ENCODE measurements around the gene NPSR1.
"Not testable (repeated sequence)": the region's sequence is repeated elsewhere in the genome, so short reads cannot be mapped to it uniquely, and the experiment has no call there.

Gene NPSR1

DNA sequence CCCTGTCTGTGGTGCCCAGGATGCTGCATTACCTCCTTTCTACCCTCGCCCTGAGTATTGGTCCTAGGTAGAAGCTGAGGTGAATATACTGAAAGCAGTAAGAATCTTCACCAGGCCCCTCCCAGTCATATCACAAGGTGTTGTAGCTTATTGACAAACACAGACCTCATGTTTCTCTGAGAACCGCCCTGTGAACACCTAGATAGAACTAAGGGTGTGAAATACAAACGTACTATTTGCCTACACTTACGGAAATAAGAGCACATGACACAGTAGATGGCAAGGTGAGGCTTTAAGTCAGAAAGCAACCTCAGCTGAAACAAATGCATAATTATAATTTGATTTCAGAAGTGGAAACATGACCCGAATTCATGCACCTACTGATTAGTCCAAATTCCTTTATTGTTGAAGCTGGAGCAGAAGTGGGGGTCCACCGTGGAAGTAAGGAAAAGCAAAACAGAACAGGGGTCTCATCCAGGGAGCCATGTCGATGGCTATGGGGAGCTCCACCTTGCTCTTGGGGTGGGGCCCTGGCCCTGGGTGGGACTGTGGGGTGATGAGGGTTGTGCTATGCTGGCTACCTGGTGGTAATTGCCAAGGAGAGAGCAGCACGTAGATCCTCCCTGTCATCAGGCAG, at the start of gene NPSR1:
Gene NPSR1, plus strand, starts transcription at position 587 of the 637 bp plus-strand sequence. CDS start 195 bp downstream, outside the sequence.
- no peak for DNase-seq

GRCh38 chr7:34612661-34613060, 45.4 kb upstream of the NPSR1 start:
- DNase-seq: no peak

GRCh38 chr7:34620425-34620824, 37.6 kb upstream of the NPSR1 start:
- DNase-seq: no peak

GRCh38 chr7:34622182-34622581, 35.8 kb upstream of the NPSR1 start:
- no peak for DNase-seq

GRCh38 chr7:34622771-34623250, 35.2 kb upstream of the NPSR1 start:
- no peak for DNase-seq

GRCh38 chr7:34628618-34629017, 29.4 kb upstream of the NPSR1 start:
- DNase-seq: not testable (repeated sequence)

DNA sequence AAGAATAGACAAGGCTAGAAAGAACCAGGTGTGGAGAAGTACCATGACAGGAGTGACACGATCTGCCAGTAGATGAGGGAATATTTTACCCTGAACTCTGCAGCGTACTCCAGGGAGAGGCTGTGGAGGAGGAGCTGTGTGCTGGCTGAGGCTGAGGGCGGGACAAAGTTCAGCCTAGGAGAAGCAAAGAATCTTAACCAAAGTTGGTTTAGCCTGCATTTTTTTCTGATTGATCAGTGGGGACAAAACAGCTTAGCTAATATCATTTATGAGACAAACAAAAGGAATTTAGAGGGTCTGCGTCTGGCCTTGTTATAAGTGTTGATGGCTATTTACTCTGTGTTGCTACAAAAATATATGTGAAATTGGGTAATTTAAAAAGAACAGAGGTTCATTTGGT, 5.2 kb upstream of the NPSR1 start:
- no peak for DNase-seq

DNA sequence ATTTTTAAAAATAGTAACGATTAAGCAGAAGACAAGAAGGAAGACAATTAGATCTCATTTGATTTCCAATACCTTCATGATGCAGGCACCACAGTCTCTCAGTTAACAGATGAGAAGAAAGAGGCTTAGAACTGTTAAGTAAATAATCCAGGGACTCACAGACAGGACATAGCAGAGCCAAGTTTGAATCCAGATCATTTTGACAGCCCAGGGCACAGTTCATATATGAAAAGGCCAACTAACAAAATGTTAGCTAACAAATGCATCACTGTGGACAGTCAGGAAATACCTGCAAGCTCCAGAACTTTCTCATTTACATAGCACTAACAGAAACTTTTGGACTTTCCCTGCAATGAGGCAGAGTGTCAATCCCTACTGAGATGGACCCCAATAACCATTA, 4.2 kb upstream of the NPSR1 start:
- DNase-seq: no peak

- DNase-seq: no peak
Measured at GRCh38 chr7:34655384-34655783, 2.6 kb upstream of the NPSR1 start.

DNA sequence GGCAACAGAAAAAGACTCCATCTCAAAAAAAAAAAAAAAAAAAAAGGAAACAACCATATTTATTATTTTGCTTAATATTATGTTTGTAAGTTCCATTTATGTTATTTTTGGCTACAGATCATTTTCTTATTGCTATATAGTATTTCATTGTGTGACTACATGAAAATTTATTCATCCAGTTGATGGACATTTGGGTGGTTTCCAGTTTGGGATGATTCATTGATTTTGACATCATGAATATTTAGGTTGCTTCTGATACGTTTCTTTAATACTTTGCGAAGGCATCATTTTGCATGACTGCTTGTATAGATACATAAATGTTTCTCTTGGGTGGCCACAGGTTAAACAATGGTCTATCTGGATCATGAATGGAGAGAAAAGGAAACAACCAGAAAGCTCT, 2.0 kb upstream of the NPSR1 start:
- DNase-seq: no peak

DNA sequence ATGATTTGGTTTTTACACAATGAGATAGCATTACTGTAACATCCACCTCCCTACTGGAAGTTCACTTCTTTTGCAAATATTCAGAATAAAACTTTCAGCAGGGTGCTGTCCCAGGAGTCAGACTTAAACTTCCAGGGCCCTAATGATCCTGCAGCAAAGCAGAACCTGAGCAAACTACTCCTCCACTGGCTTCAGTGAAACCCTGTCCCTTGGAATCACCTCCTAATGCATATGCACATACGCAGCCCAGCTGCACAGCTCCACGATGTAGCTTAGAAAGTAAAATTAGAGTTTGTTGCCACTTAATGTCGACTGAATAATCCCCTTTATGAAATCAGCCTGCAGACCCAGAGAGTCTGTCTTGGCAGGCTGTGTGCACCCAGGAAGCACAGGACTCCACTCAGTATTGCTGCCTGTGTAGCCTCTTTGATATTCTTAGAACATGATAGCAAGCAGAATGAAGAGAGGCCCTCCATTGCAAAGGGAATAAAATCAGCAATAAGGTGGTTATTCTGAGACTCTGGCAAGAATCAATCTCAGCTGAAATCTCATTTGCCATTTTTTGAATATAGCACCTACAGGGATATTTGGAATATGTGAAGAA, 1.6 kb downstream of the NPSR1 start:
- no peak for DNase-seq

GRCh38 chr7:34662058-34662708, 4.2 kb downstream of the NPSR1 start:
- no peak for DNase-seq

GRCh38 chr7:34664755-34665154, 6.7 kb downstream of the NPSR1 start:
- no peak for DNase-seq

- DNase-seq: no peak
Measured at GRCh38 chr7:34672430-34672829, 14.4 kb downstream of the NPSR1 start.

GRCh38 chr7:34673066-34673465, 15.0 kb downstream of the NPSR1 start:
- no peak for DNase-seq

GRCh38 chr7:34675749-34676374, 17.8 kb downstream of the NPSR1 start:
- DNase-seq: no peak

GRCh38 chr7:34677491-34677890, 19.5 kb downstream of the NPSR1 start:
- DNase-seq: no peak

- no peak for DNase-seq
Measured at GRCh38 chr7:34687529-34687928, 29.5 kb downstream of the NPSR1 start.

DNA sequence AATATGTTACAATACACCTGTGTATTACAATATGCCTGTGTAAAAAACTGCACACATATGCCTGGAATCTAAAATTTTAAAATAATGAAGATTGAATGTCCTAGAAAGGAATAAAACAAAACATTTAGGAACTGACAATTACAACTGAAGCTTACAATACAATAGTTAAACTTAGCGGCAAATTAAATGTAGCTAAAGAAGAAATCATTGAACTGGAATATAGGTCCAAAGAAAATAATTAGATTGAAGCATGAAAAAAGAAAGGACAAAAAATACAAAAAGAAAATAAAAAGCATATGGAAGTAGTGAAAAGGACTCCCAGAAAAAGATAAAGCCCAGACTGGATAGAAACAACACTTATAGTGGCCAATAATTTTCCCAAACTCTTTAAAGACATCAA, 38.4 kb downstream of the NPSR1 start:
- DNase-seq: no peak

- no peak for DNase-seq
Measured at GRCh38 chr7:34709771-34710170, 51.8 kb downstream of the NPSR1 start.

- no peak for DNase-seq
Measured at GRCh38 chr7:34718867-34719266, 60.8 kb downstream of the NPSR1 start.

GRCh38 chr7:34719636-34720035, 61.6 kb downstream of the NPSR1 start:
- no peak for DNase-seq

GRCh38 chr7:34720289-34720688, 62.3 kb downstream of the NPSR1 start:
- DNase-seq: no peak

- DNase-seq: no peak
Measured at GRCh38 chr7:34723338-34723737, 65.3 kb downstream of the NPSR1 start.

Measured in DMS79 (cell line).